ENCODE measurements around the gene SCAND1. TPM values are rescaled to one million over a fixed set of nuclear protein-coding genes. Genes with fewer than 3 reads are reported as not detected.
A peak's percentile ranks its signal among the peaks of the same experiment; 100 is the strongest.

SCAND1 gene
- total and polyA plus RNA-seq, 2 donors (not counting 1 experiment from before 2014, with no cell fraction given): 8.3 to 44.3 TPM

- Histone ChIP-seq H3K9me3 (ENCODE audit: control insufficient read depth, insufficient read depth, low read depth, low read length) (no peaks in the 10 kb centered on the region), H3K27ac (ENCODE audit: insufficient read depth, low read length) (no peak overlapping the region), H3K36me3 (ENCODE audit: control insufficient read depth, insufficient read depth, low read length) (no peaks in the 10 kb centered on the region), H3K4me2 (ENCODE audit: extremely low read depth, insufficient read depth, low read length) (no peak overlapping the region), H3K4me3 (replicated peaks in 1 of 4; ENCODE audit: control extremely low read depth in 1 of 4, insufficient read depth in 1 of 4, low read depth in 3 of 4, low read length in 4 of 4) (no peak overlapping the region), H3K79me2 (ENCODE audit: control insufficient read depth, insufficient read depth, low read length) (no peaks in the 10 kb centered on the region), H3K27me3 (ENCODE audit: control insufficient read depth, insufficient read depth, low read length) (peaks cover 5% of the 10 kb centered on the region), H3K4me1 (ENCODE audit: control insufficient read depth, extremely low read depth, insufficient read depth, low read length) (no peaks in the 10 kb centered on the region), H3K9ac (ENCODE audit: insufficient read depth, low read length) (no peak overlapping the region), H2AFZ (ENCODE audit: low read length) (no peak overlapping the region), H4K20me1 (ENCODE audit: control insufficient read depth, extremely low read depth, insufficient read depth, low read length) (no peaks in the 10 kb centered on the region)
- TF ChIP-seq CTCF (conservative IDR thresholded peaks at IDR 0.05 in 1 of 2, IDR thresholded peaks at IDR 0.05 in 1 of 2; ENCODE audit: low read depth in 1 of 2, low read length in 2 of 2): no peak
- TF ChIP-seq EZH2 (IDR thresholded peaks at IDR 0.05; ENCODE audit: low read length, missing control alignments): no peak
- peak in 1 of 2 donors; percentile 50 for DNase-seq (ENCODE audit: low read depth in 2 of 2)
These were observed 23.8 kb upstream of the SCAND1 start for GRCh38 chr20:35978041-35978513.

- no peak overlapping the region for H3K9ac ChIP-seq (ENCODE audit: insufficient read depth, low read length)
- H3K79me2 ChIP-seq (ENCODE audit: control insufficient read depth, insufficient read depth, low read length): no peaks in the 10 kb centered on the region
- H3K27me3 ChIP-seq (ENCODE audit: control insufficient read depth, insufficient read depth, low read length): peaks cover 5% of the 10 kb centered on the region
- no peak for DNase-seq (ENCODE audit: low read depth in 2 of 2)
- H4K20me1 ChIP-seq (ENCODE audit: control insufficient read depth, extremely low read depth, insufficient read depth, low read length): no peaks in the 10 kb centered on the region
- H3K4me2 ChIP-seq (ENCODE audit: extremely low read depth, insufficient read depth, low read length): no peak overlapping the region
- no peaks in the 10 kb centered on the region for H3K36me3 ChIP-seq (ENCODE audit: control insufficient read depth, insufficient read depth, low read length)
- no peak overlapping the region for H3K4me3 ChIP-seq (replicated peaks in 1 of 4; ENCODE audit: control extremely low read depth in 1 of 4, insufficient read depth in 1 of 4, low read depth in 3 of 4, low read length in 4 of 4)
- no peak overlapping the region for H2AFZ ChIP-seq (ENCODE audit: low read length)
- no peak for TF ChIP-seq EZH2 (IDR thresholded peaks at IDR 0.05; ENCODE audit: low read length, missing control alignments)
- H3K4me1 ChIP-seq (ENCODE audit: control insufficient read depth, extremely low read depth, insufficient read depth, low read length): no peaks in the 10 kb centered on the region
- H3K9me3 ChIP-seq (ENCODE audit: control insufficient read depth, insufficient read depth, low read depth, low read length): no peaks in the 10 kb centered on the region
- H3K27ac ChIP-seq (ENCODE audit: insufficient read depth, low read length): no peak overlapping the region
These were observed 21.5 kb upstream of the SCAND1 start for GRCh38 chr20:35975576-35976373.

GRCh38 chr20:35974256-35974655, 20.0 kb upstream of the SCAND1 start:
- H3K27me3 ChIP-seq (ENCODE audit: control insufficient read depth, insufficient read depth, low read length): peaks cover 5% of the 10 kb centered on the region
- H3K9me3 ChIP-seq (ENCODE audit: control insufficient read depth, insufficient read depth, low read depth, low read length): no peaks in the 10 kb centered on the region
- no peak for DNase-seq (ENCODE audit: low read depth in 2 of 2)
- H3K27ac ChIP-seq (ENCODE audit: insufficient read depth, low read length): no peak overlapping the region
- H3K36me3 ChIP-seq (ENCODE audit: control insufficient read depth, insufficient read depth, low read length): no peaks in the 10 kb centered on the region
- no peaks in the 10 kb centered on the region for H4K20me1 ChIP-seq (ENCODE audit: control insufficient read depth, extremely low read depth, insufficient read depth, low read length)
- no peak overlapping the region for H2AFZ ChIP-seq (ENCODE audit: low read length)
- H3K4me1 ChIP-seq (ENCODE audit: control insufficient read depth, extremely low read depth, insufficient read depth, low read length): no peaks in the 10 kb centered on the region
- no peak overlapping the region for H3K4me3 ChIP-seq (replicated peaks in 1 of 4; ENCODE audit: control extremely low read depth in 1 of 4, insufficient read depth in 1 of 4, low read depth in 3 of 4, low read length in 4 of 4)
- no peaks in the 10 kb centered on the region for H3K79me2 ChIP-seq (ENCODE audit: control insufficient read depth, insufficient read depth, low read length)
- no peak overlapping the region for H3K9ac ChIP-seq (ENCODE audit: insufficient read depth, low read length)
- no peak overlapping the region for H3K4me2 ChIP-seq (ENCODE audit: extremely low read depth, insufficient read depth, low read length)
- no peak for TF ChIP-seq CTCF (conservative IDR thresholded peaks at IDR 0.05 in 1 of 2, IDR thresholded peaks at IDR 0.05 in 1 of 2; ENCODE audit: low read depth in 1 of 2, low read length in 2 of 2)
- no peak for TF ChIP-seq EZH2 (IDR thresholded peaks at IDR 0.05; ENCODE audit: low read length, missing control alignments)

All from fibroblast of lung (primary cell).